ENCODE results near the gene UBE2J2.

GRCh38 chr1:1242461-1243265, 31.0 kb downstream of the UBE2J2 start:
- TF ChIP-seq EZH2phosphoT487 (IDR thresholded peaks at IDR 0.05; ENCODE audit: insufficient read depth, low read depth) (no peak), EZH2 (IDR thresholded peaks at IDR 0.05; ENCODE audit: insufficient read depth, poor library complexity, severe bottlenecking) (no peak)
